ENCODE data around the gene POLA2.

DNA sequence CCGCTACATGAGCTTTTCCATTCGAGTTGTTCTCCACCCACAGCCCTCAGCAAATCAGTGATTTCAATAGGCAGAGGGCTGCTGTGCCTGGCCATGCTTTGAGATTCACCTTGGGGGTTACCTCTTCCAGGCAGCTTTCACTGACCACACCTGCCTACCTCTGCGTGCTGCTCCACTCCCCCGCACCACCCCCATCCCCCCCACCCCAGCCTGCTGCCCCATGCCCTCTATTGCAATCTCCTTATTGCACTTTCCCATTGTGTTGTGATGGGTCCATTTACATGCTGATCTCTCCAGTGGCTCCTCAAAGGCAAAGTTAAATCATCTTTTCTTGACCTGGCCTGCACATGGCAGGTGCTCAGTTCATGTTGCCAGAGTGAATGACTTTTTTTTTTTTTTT is 18.0 kb upstream of the POLA2 start:
- TF ChIP-seq, protein P1, sequence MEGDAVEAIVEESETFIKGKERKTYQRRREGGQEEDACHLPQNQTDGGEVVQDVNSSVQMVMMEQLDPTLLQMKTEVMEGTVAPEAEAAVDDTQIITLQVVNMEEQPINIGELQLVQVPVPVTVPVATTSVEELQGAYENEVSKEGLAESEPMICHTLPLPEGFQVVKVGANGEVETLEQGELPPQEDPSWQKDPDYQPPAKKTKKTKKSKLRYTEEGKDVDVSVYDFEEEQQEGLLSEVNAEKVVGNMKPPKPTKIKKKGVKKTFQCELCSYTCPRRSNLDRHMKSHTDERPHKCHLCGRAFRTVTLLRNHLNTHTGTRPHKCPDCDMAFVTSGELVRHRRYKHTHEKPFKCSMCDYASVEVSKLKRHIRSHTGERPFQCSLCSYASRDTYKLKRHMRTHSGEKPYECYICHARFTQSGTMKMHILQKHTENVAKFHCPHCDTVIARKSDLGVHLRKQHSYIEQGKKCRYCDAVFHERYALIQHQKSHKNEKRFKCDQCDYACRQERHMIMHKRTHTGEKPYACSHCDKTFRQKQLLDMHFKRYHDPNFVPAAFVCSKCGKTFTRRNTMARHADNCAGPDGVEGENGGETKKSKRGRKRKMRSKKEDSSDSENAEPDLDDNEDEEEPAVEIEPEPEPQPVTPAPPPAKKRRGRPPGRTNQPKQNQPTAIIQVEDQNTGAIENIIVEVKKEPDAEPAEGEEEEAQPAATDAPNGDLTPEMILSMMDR (IDR thresholded peaks at IDR 0.05; ENCODE audit: insufficient read depth, low read depth, low read length), result no peak
- TF ChIP-seq EZH2 (IDR thresholded peaks at IDR 0.05; ENCODE audit: insufficient read depth, low read length), result no peak

Measured in astrocyte (in vitro differentiated cells and primary cell).